Mucosa of descending colon (tissue), 3 donors: ENCODE results near the gene CTDSP2. TPM values are rescaled to one million over a fixed set of nuclear protein-coding genes. Genes with fewer than 3 reads are reported as not detected.

ENCODE experiments used
- ATAC-seq: fragments of 200-7000 bp; cut with Tn5 transposase; one replicate; pipeline ENCODE4 v1.9.1; 2020; ENCODE audit warnings: mild to moderate bottlenecking, moderate library complexity
- DNase-seq, 3 donors: peaks; one replicate each; pipeline ENCODE4 v3.0.0-alpha.2; 2020
- H3K36me3 ChIP-seq: fragments of 200-600 bp; one replicate; pipeline ENCODE4 v1.8.0; 2021; ENCODE audit warnings: low read depth, mild to moderate bottlenecking
- H3K4me1 ChIP-seq: fragments of 200-600 bp; one replicate; pipeline ENCODE4 v1.8.0; 2021; ENCODE audit warnings: low read depth, mild to moderate bottlenecking
- H3K4me3 ChIP-seq: fragments of 200-600 bp; one replicate; pipeline ENCODE4 v1.8.0; 2021; ENCODE audit warnings: mild to moderate bottlenecking
- H3K9me3 ChIP-seq: fragments of 200-600 bp; one replicate; pipeline ENCODE4 v1.8.0; 2021; ENCODE audit warnings: mild to moderate bottlenecking
- CTCF ChIP-seq: fragments of 200-600 bp; IDR thresholded peaks from one replicate; pipeline ENCODE4 v1.8.0; 2022; ENCODE audit warnings: antibody characterized with exemption, mild to moderate bottlenecking
- intact Hi-C, 2 donors: fragments of 100-400 bp; cut with DNase I in 1 of 2; cut with micrococcal nuclease in 1 of 2; formaldehyde crosslinking; loops; one replicate each; pipeline versions ENCODE4 v1.11.0 to v1.11.1; 2022; cut with DNase I, micrococcal nuclease
- long read RNA-seq, 2 donors: library from polyadenylated mRNA; unstranded; transcript quantifications; one replicate each; pipeline ENCODE4 v2.0.0, GENCODE V29; 2019 to 2021
- total RNA-seq, 3 donors: library from RNA; stranded (reverse); fragmentation: NEBNext Ultra II Directional in 2 of 3; extraction: Animal tissue kit (Norgen Biotek cat#: 25700) in 2 of 3; gene quantifications; one replicate each; pipeline versions ENCODE4 v1.2.1 to v1.2.4, GENCODE V29; 2021 to 2023
- donor health status: DM: no; HTN: no; CAD: no; lungs with moderate emphysema.
- donor health status: DM: no; HTN: no; CAD: no.
- donor health status: DM: no; HTN: yes; CAD: no.

CTDSP2 gene, protein sequence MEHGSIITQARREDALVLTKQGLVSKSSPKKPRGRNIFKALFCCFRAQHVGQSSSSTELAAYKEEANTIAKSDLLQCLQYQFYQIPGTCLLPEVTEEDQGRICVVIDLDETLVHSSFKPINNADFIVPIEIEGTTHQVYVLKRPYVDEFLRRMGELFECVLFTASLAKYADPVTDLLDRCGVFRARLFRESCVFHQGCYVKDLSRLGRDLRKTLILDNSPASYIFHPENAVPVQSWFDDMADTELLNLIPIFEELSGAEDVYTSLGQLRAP
- total RNA-seq: 100 to 1,000 TPM; 220 to 339 (median 256) TPM
- long read RNA-seq, donor 1, full-length matches to known transcripts: 57 of 183 reads
- long read RNA-seq, donor 1, partial matches to known transcripts: 23 of 183 reads
- long read RNA-seq, donor 1, other reads (novel, unspliced or antisense): 103 of 183 reads
- long read RNA-seq, donor 2, full-length matches to known transcripts: 2 of 17 reads
- long read RNA-seq, donor 2, partial matches to known transcripts: 0 of 17 reads
- long read RNA-seq, donor 2, other reads (novel, unspliced or antisense): 15 of 17 reads

DNA sequence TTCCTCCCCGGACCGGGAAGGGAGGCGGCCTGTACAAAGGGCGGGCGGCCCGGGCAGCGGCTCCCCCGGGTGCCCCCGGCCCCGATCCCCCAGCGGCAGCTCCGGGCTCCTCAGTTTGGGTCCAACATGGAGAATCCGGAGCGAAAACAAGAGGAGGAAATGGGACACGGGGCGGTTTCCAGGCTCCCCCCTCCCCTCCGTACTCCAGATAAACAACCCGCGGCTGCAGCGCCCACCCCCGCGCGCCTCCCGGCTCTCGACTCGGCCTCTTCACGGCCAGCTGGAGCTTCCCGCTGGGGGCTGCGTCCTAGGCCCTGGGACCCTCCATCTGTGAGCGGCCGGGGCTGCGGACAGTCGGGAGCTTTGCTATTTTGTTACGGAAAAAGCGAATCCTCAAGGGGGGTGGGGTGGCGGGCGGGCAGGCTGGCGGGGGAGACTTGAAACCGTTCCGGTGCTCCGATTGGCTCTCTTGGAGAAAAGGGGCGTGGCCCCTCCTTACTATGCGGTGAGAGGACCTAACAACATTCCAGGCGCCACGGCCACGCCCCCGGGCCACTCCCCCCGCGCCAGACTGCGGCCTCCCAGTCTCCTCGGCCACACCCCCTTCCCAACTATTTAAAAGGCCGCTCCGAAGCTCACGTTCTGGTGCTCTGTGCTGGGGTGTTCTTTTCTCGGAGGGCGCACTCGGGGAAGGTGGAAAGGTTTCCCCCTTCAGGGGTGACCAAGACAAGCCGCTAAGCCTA is at the start of gene CTDSP2:
CTDSP2 (minus strand) TSS at position 153 of the 743 bp plus-strand sequence. CDS start 294 bp downstream, outside the sequence.
- Histone ChIP-seq H3K4me3 (peak within 1 kb of the TSS; percentile 100), H3K4me1 (peaks cover 23% of the 10 kb centered on the region), H3K36me3 (no peaks in the 10 kb centered on the region), H3K9me3 (no peaks in the 10 kb centered on the region)
- DNase-seq (peak; percentile 99 to 100 (median 99)), ATAC-seq (peak; percentile 89)
- no peak for TF ChIP-seq CTCF
- intact Hi-C loops: no loop called here

DNA sequence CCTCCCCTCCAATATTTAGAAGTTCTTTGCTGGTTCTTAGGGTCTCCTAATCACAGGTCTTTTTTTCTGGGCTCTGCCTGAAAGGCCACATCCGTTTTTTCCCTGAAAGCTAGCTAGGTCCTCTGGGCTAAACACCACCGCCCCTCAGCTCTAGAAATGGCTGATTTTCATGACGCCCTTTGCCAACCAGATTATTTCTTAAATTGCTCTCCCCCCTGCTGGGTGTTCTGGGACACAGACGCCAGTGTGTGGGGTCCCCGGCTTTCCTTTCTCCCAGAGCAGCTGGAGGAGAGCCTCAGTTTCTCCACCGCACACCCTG is 49.5 kb upstream of the CTDSP2 start:
- intact Hi-C loops: loop anchor here in 1 of 2 donors (5.0 kb wide), 1 partner anchor 59 kb away; no protein-coding TSS in a partner anchor
- peak overlapping the region; percentile 20 for H3K4me3 ChIP-seq
- TF ChIP-seq CTCF: no peak
- H3K9me3 ChIP-seq: no peaks in the 10 kb centered on the region
- ATAC-seq: no peak
- DNase-seq: no peak
- H3K4me1 ChIP-seq: peaks cover 71% of the 10 kb centered on the region
- no peaks in the 10 kb centered on the region for H3K36me3 ChIP-seq

GRCh38 chr12:57895389-57896114 is 49.0 kb upstream of the CTDSP2 start:
- Histone ChIP-seq H3K4me1 (peaks cover 76% of the 10 kb centered on the region), H3K9me3 (no peaks in the 10 kb centered on the region), H3K36me3 (no peaks in the 10 kb centered on the region), H3K4me3 (no peak overlapping the region)
- intact Hi-C loops: loop anchor here in 1 of 2 donors (5.0 kb wide), 1 partner anchor 58 kb away; no protein-coding TSS in a partner anchor
- ATAC-seq (no peak), DNase-seq (no peak)
- no peak for TF ChIP-seq CTCF

GRCh38 chr12:57894399-57895292 is 48.1 kb upstream of the CTDSP2 start:
- DNase-seq (no peak), ATAC-seq (no peak)
- no peak overlapping the region for H3K4me3 ChIP-seq
- intact Hi-C loops: loop anchor here in 1 of 2 donors (5.0 kb wide), 1 partner anchor 57 kb away; no protein-coding TSS in a partner anchor
- no peaks in the 10 kb centered on the region for H3K9me3 ChIP-seq
- H3K36me3 ChIP-seq: no peaks in the 10 kb centered on the region
- peaks cover 85% of the 10 kb centered on the region for H3K4me1 ChIP-seq
- no peak for TF ChIP-seq CTCF
